ENCODE results near the gene SPSB4.

The SPSB4 gene

GRCh38 chr3:141076797-141077571 lies 25.8 kb downstream of the SPSB4 start:
- H3K79me2 ChIP-seq (ENCODE audit: insufficient read depth, low read length): no peaks in the 10 kb centered on the region
- H3K9ac ChIP-seq (ENCODE audit: low read length): no peak overlapping the region
- no peaks in the 10 kb centered on the region for H3K9me3 ChIP-seq (ENCODE audit: insufficient read depth, low read length)
- no peaks in the 10 kb centered on the region for H4K20me1 ChIP-seq (ENCODE audit: low read depth, low read length)
- no peaks in the 10 kb centered on the region for H3K36me3 ChIP-seq (ENCODE audit: low read length)
- H3K27ac ChIP-seq (ENCODE audit: low read depth, low read length): no peak overlapping the region
- no peak overlapping the region for H2AFZ ChIP-seq (ENCODE audit: low read depth, low read length, severe bottlenecking)
- no peaks in the 10 kb centered on the region for H3K27me3 ChIP-seq (ENCODE audit: low read length)
- TF ChIP-seq CTCF (IDR thresholded peaks at IDR 0.05; ENCODE audit: insufficient read depth, low read length, poor library complexity, severe bottlenecking) (no peak), EZH2phosphoT487 (conservative IDR thresholded peaks at IDR 0.05; ENCODE audit: low read length) (no peak)
- H3K9me2 ChIP-seq (replicated peaks; ENCODE audit: insufficient read depth, low read length): no peaks in the 10 kb centered on the region
- no peak overlapping the region for H3K4me3 ChIP-seq (ENCODE audit: insufficient read depth, low read length, poor library complexity, severe bottlenecking)
- H3F3A ChIP-seq (ENCODE audit: insufficient read depth): no peaks in the 10 kb centered on the region
- H3K4me2 ChIP-seq (ENCODE audit: low read depth, low read length, poor library complexity, severe bottlenecking): no peak overlapping the region

DNA sequence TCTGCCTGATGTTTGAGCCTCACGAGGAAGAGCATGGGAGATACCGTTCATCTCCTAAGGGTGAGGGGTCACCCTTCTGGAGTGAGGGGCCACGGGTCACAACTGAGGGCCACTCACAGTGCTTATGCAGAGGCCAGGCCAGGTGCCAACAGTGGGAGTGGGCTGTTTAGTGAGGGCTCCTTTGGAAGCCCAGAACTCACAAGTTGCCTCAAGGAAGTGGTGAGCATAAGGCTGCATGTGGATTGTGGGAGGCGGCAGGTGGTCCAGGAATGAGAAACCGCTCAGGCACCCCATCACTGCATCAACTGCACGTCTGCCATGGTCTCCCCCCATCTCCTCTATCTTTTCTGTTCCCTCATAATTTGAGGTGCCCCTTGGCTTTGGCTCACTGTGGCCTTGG lies 26.5 kb downstream of the SPSB4 start:
- H3K27ac ChIP-seq (ENCODE audit: low read depth, low read length): no peak overlapping the region
- H3K9me2 ChIP-seq (replicated peaks; ENCODE audit: insufficient read depth, low read length): no peaks in the 10 kb centered on the region
- H3K4me3 ChIP-seq (ENCODE audit: insufficient read depth, low read length, poor library complexity, severe bottlenecking): no peak overlapping the region
- H3K27me3 ChIP-seq (ENCODE audit: low read length): no peaks in the 10 kb centered on the region
- no peaks in the 10 kb centered on the region for H4K20me1 ChIP-seq (ENCODE audit: low read depth, low read length)
- no peak overlapping the region for H2AFZ ChIP-seq (ENCODE audit: low read depth, low read length, severe bottlenecking)
- no peak overlapping the region for H3K4me2 ChIP-seq (ENCODE audit: low read depth, low read length, poor library complexity, severe bottlenecking)
- H3K9ac ChIP-seq (ENCODE audit: low read length): no peak overlapping the region
- H3K9me3 ChIP-seq (ENCODE audit: insufficient read depth, low read length): no peaks in the 10 kb centered on the region
- H3K36me3 ChIP-seq (ENCODE audit: low read length): no peaks in the 10 kb centered on the region
- no peak for TF ChIP-seq EZH2phosphoT487 (conservative IDR thresholded peaks at IDR 0.05; ENCODE audit: low read length)
- TF ChIP-seq CTCF (IDR thresholded peaks at IDR 0.05; ENCODE audit: insufficient read depth, low read length, poor library complexity, severe bottlenecking): no peak
- no peaks in the 10 kb centered on the region for H3F3A ChIP-seq (ENCODE audit: insufficient read depth)
- H3K79me2 ChIP-seq (ENCODE audit: insufficient read depth, low read length): no peaks in the 10 kb centered on the region

DNA sequence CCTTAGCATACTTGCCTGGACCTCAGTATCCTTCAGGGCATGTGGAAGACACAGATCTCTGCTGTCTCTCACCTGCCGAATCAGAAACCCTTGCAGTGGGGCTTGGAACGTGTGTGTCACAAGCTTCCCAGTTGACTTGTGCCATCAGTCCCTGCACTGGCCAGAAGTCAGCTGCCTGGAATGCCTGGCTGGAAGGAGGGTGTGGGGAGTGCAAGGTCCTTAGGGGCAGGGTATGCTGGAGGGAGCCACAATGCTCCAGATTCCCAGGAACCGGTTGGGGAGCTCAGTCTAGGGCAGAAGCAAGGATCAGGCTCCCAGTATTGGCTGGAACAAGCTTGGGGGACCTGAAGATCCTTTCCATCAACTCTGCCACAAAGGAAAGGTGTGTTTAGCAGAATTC lies 27.1 kb downstream of the SPSB4 start:
- no peak overlapping the region for H3K4me3 ChIP-seq (ENCODE audit: insufficient read depth, low read length, poor library complexity, severe bottlenecking)
- no peaks in the 10 kb centered on the region for H3K9me3 ChIP-seq (ENCODE audit: insufficient read depth, low read length)
- H4K20me1 ChIP-seq (ENCODE audit: low read depth, low read length): no peaks in the 10 kb centered on the region
- no peaks in the 10 kb centered on the region for H3K36me3 ChIP-seq (ENCODE audit: low read length)
- H3K79me2 ChIP-seq (ENCODE audit: insufficient read depth, low read length): no peaks in the 10 kb centered on the region
- no peaks in the 10 kb centered on the region for H3K27me3 ChIP-seq (ENCODE audit: low read length)
- no peak for TF ChIP-seq EZH2phosphoT487 (conservative IDR thresholded peaks at IDR 0.05; ENCODE audit: low read length)
- TF ChIP-seq CTCF (IDR thresholded peaks at IDR 0.05; ENCODE audit: insufficient read depth, low read length, poor library complexity, severe bottlenecking): no peak
- no peaks in the 10 kb centered on the region for H3F3A ChIP-seq (ENCODE audit: insufficient read depth)
- H3K27ac ChIP-seq (ENCODE audit: low read depth, low read length): no peak overlapping the region
- H3K9ac ChIP-seq (ENCODE audit: low read length): no peak overlapping the region
- H3K4me2 ChIP-seq (ENCODE audit: low read depth, low read length, poor library complexity, severe bottlenecking): no peak overlapping the region
- no peak overlapping the region for H2AFZ ChIP-seq (ENCODE audit: low read depth, low read length, severe bottlenecking)
- no peaks in the 10 kb centered on the region for H3K9me2 ChIP-seq (replicated peaks; ENCODE audit: insufficient read depth, low read length)
